NCI-H345 (cell line): ENCODE results near the gene CR2.
A peak's percentile ranks its signal among the peaks of the same experiment; 100 is the strongest.
"Not testable (repeated sequence)": the region's sequence is repeated elsewhere in the genome, so short reads cannot be mapped to it uniquely, and the experiment has no call there.

Experiments
- DNase-seq: peaks from one replicate; lab custom pipeline; 2025; lab: John Stamatoyannopoulos, UW

The CR2 gene

DNA sequence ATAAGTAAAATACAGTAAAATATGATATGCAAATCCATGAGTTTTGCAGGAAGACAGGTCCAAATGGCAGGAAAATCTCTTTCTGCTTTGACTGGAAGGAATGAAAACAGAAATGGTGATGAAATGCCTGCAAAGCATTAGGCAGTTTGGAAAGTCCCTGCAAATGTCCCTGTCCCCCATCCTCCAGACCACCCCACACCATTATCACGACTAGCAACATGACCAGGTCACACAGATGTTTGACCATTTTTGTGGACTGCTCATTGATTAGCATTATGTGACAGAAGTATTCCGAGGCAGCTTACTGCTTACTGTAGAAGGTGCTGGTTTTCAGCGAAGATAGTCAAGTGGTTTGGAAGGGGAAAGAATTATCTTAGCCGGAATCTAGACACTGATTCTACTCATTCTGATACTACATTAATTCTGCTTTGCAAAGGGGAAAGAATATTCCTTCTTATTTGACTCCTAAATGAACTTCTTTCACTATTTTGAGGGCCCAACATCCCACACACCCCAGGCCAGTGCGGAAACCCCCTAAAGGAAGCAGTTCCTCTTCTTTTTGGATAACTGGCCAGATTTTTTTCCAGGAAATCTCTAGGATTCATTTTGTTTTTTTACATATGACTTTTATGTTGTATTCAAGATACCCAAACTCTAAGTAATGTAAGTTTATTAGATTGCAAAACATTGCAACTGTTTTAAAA is 9.5 kb upstream of the CR2 start:
- no peak for DNase-seq

DNA sequence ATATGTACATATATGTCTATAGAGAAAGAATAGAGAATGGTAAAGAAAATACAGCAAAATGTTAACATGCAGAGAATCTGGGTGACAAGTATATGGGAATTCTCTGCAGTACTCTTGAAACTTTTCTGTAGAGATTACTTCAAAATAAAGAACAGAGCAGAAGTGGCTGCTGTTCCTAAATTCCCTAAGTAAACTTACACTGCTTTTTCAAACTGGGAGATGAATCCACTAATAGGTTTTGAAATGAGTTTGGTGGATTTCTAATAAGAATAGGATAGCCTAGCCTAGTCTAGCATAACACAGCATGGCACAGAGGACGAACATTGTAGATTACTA is 450 bp upstream of the CR2 start:
- DNase-seq: no peak

DNA sequence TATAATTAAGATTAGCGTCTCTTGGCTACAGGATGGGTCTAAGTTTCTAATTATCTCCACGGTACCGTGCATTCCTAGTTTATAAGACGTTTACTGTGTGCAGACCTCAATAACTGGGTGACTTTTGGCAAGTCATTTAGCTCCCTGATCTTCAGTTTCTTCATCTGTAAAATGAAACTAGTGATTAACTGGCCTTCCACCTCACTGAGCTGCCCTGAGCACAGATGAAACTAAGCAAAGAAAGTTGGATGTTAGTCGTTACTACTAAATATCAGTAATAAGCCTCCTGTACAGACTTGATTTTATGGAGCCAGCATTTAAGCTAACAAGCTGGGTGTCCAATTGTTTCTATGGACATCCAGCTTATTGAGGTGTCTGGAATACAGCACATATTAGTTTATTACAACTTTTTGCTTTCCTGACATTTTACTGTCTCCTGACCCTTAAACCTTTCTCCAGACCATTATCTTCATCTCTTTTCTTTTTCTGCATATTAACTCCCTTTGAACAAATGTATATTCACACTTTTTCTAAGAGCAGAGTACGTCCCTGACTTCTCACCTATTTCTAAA is 1.1 kb downstream of the CR2 start:
- no peak for DNase-seq

DNA sequence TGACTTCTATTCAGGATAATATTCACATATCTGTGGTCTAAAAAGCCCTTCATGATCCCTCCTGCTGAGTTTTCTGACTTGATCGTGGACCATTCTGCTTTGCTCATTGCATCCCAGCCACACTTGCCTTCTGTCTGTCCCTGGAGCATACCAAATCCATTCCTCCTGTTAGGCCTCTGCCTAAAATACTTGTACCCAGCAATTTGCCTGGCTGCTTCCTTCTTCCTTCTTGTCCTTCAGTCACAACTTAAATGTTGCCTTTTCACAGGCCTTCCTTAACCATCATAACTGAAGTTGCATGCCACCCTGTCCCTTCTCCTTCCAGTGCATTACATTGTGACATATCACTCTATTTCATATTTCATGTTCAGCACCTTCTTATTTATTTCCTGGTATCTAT is 4.3 kb downstream of the CR2 start:
- no peak for DNase-seq

DNA sequence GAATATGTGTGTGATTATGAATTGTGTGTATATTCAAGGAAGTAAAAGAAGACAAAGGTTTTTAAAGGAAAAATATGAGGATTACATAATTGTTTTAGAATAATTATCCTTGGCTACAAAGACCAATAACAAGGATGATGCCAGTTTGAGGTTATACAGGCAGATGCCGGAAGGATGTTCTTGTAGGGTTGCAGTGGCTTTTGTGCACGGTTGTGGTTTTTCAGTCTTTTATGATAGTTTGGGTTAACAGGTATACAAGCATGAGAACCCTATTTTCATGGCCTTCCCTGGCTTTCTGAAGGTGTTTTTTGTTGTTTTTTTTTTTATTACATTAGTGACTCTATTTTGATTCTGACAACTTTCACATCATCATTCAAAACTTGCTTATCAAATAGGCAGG is 4.9 kb downstream of the CR2 start:
- no peak for DNase-seq

DNA sequence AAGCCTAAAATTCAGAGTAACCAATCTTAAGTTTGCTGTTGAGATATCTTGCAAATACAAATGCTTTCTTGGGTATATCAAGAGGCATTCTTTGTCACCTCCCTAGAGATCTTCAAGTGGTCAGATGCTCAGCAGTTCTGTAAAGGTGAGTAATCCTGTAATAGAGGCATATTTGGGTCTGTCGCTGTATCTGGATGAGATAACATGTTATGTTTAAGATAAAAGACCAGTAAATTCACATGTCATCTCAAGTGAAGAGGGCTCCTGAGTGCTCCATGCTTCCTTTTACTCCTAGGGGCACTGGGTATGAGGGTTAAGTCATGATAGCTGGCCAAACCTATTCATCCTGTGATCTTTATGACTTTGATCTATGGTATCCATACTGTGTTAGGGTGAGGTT is 7.5 kb downstream of the CR2 start:
- DNase-seq: no peak

DNA sequence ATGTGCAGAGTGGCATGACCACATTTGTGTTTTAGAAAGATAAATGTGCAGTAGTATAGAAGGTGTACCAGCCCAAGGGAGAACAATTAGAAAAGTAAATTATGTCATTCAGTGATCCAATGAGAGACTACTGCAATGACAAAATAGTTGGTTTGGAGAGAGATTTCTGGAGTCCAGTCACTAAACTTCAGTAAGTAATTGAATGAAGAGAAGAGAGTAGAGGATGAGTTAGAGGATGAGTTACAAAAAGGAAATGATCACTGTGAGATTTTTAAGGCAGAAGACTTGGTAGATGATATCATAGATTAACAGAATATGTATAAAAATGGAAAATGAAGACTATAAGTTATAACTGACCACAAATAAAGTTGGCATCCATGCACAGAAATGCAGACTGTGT is 8.4 kb downstream of the CR2 start:
- DNase-seq: no peak

DNA sequence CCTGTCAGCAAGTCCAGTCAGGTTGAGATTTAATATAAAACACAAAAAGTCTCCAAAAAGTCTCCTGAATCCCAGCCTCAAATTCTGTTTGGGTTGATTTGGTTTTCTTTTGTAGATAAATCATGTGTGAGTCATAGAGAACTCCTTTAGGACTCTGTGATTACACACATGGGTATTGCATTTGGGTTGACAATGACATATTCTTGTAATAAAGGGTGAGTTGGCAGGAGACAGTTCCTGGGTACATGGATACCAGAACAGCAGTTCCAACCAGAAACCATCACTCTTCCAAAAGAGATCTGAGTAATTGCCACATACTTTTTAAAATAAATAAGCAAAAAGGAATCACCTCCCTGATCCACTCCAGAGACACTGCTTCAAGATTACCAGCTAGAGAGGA is 8.9 kb downstream of the CR2 start:
- DNase-seq: no peak

DNA sequence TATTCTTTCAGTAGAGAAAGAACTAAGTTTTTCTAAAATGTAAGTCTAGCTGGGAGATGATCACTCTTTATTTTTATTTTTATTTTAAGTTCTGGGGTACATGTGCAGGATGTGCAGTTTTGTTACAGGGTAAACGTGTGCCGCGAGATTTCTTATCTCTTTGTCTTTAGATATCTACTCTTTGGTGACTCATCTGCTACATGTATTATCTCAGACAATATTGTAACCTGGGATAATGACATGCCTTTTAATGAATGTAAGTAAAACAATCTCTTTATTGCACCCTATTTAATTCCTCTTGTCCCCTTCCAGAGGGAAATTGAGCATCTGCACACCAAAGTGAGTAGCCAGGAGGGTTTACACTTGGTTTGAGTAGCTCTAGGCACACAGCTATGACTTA is 9.4 kb downstream of the CR2 start:
- DNase-seq: no peak

DNA sequence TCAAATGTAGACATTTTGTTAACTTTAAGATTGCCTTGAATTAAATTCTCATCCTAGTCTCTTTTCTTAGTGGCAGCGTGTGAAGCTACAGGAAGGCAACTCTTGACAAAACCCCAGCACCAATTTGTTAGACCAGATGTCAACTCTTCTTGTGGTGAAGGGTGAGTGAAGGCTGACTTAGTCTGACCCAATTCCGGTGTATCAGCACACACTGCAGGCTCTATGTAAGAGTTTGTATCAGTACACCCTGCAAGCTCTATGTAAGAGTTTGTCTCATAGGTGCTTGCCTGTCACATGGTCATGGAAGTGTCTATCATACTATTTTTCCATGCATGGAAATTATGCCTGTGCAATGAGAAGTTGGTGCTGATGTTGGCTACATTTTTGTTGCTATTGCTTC is 16.8 kb downstream of the CR2 start:
- DNase-seq: no peak

DNA sequence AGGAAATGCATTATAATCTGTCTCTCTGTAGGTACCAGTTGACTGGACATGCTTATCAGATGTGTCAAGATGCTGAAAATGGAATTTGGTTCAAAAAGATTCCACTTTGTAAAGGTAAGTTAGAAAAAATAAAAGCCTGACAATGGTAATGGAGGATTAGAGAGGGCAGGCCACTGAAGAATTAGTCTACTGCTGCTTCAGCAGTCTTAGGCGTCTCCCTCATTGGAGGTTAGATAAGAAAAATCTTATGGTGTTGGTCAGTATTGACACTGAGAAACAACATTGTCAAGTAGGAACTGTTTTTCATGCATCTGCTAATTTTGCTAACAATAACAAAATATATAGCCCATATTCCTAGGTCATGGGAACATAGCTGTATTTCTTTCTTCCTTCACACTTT is 20.1 kb downstream of the CR2 start:
- DNase-seq: no peak

DNA sequence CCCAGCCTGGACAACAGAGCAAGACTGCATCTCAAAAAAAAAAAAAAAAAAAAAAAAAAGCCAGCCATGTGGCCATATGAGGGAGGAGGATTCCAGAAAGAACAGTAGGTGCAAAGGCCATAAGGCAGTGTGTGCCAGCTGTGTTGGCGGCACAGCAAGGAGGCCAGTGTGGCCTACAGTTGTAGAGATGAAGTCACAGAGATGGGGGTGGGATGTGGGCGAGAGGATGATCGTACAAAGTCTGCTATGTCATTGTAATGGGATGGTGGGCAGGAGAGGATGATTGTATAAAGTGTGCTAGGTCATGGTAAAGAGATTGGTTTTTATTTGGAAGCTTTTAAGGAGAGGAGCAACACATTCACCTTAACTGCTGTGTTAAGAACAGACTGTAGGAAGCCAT is 32.1 kb downstream of the CR2 start:
- no peak for DNase-seq

DNA sequence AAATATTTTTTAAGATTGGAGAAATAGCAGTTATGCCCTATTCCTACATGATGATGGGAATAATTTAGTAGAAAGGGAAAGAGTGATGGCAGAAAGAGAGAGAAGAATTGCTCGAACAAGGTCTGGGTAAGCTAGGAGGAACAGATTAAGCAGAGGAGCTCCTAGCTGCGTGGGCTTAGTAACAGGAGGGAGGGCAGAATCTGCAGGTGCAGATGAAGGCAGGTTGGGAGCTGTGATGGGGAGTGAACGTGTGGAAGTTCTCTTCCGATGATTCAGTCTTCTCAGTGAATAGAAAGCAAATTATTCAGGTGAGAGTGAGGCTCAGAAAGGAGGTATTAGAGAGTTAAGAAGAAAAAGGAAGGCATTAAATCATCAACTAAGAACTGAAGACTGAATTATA is 33.5 kb downstream of the CR2 start:
- no peak for DNase-seq

DNA sequence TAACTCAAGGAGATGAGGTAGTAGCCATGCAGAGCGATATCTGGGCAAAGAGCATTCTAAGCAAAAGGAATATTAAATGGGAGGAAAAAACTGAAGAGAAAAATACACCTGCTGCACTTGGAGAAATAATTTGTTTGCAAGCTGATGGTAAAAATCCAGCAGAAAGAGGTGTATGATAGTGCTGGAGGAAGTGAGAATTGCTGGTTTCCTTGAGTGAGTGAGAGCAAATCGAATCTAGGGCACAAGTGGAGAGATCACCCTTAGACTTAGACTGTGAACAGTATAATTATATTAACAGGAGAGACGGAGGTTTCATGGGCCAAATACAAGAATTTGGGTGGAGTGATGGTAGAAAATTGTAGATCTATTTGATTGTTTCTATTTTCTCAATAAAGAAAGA is 39.1 kb downstream of the CR2 start:
- DNase-seq: no peak

DNA sequence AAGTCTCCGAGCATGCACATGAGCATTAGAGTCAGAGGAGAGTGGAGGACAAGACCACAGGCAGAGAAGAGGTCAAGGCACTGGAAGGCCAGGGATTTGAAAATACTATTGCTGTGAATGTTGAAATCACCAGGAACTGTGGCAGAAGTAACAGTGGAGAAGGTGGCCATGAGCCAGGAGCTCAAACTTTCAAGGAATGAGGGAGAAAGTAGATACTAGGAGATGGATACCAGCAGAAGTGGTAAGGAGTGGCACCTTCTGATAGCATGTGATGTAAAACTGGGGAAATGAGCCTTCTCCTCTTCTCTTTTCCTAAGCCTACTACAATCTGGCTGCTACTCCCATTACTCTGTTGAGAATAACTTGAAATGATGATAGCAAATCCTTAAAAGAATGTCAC is 40.0 kb downstream of the CR2 start:
- no peak for DNase-seq

DNA sequence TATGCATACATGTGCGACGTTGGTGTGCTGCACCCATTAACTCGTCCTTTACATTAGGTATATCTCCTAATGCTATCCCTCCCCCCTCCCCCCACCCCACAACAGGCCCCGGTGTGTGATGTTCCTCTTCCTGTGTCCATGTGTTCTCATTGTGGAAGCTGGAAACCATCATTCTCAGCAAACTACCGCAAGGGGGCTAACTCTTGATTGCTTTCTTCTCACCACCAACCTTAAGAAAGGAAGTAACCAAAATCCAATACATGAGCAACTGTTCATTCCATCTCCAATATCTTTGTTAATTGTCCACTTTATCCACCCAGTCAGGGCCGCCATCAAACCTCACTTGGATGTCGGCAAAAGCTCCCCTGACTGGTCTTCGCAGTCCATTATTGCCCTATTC is 41.2 kb downstream of the CR2 start:
- not testable (repeated sequence) for DNase-seq

DNA sequence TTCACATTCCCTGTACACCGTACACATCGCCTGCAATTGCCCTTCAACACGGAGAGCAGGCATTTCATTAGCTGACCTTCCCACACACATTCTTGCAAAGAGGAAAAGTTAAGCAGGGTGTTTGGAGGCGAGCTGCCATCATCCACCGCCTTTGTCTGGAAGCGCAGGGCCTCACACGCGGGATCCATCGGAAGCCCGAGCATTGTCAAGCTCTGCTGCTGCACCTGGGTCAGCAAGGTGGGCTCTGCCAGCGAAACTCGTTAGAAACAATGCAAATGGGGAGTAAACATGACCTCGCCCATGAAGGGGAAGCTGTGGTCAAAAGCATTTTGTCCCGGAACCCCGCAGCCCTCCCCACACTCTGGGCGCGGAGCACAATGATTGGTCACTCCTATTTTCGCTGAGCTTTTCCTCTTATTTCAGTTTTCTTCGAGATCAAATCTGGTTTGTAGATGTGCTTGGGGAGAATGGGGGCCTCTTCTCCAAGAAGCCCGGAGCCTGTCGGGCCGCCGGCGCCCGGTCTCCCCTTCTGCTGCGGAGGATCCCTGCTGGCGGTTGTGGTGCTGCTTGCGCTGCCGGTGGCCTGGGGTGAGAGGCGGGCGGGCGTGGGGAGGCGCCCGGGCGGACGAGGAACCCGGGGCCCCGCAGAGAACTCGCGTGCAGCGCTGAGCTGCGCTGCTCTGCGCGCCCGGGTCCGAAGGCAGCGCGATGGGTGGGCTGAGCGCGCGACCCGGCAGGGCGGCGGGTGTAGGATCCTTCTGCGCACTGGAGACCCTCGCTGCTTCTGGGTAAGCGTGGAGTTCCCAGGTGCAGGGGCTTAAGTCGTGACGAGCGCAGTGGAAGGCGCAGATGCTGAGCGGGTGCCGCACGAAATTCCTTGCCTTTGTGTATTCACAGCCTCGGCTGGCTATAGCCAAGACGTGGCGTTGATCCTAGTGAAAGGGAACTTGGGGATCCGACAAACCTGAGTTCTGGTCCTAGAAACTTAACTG is 42.0 kb downstream of the CR2 start, which contains the start of gene CR1:
Gene CR1 (plus strand): TSS at position 357 of the 992 bp plus-strand sequence. CDS start 111 bp downstream, at position 468.
- peak; percentile 15 for DNase-seq

DNA sequence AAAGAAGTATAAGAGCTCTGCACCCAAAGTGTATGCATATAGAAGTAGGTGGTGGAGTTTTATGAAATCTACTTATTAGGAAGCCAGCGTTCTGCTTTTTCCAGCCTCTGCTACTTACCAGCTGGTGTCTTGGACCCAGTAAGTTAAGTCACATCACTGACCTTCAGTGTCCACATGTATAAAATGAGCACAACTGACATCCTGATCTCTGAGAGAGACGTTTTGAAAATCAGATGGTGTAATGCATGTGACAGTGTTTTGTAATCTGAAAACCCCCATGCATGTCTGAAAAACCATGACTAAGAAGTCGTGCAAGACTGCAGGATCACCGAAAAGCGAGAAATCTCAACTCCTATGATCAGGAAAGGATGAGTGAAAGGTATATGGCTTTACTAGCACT is 43.8 kb downstream of the CR2 start:
- no peak for DNase-seq

DNA sequence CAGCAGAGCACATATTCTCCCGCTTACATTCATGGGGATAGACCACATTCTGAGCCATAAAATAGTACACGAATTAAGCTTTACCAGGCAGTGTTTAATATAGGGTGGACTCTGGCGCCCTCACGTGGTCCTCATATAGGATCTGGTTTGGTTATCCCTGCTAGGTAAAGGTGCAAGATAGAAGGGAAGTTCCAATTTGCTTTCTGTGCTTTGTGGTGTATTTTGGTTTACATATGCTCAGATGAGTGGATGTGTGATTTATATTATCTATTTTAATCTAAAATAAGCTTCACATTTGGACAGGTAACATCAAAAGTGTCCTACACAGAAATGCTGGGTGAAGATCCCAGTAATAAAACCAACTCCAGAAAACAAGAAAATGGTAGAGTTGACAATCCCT is 45.4 kb downstream of the CR2 start:
- DNase-seq: peak; percentile 74

DNA sequence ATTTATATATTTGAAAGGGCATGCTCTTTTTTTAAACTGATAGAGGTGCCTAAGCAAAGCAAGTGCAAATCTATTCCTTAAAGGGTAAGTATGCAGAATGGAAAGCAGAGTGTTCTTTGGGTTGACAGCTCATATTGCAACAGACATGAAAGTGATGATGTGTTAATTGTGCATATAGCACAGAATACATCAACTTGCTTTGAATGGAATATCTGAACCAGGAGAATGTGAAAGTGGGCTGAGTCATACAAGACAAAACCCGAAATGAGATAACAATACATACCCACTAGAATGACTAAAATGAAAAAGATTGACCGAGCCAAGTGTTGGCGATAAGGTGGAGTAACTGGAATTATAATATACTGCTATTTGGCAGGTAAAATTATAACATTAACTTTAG is 46.2 kb downstream of the CR2 start:
- no peak for DNase-seq

DNA sequence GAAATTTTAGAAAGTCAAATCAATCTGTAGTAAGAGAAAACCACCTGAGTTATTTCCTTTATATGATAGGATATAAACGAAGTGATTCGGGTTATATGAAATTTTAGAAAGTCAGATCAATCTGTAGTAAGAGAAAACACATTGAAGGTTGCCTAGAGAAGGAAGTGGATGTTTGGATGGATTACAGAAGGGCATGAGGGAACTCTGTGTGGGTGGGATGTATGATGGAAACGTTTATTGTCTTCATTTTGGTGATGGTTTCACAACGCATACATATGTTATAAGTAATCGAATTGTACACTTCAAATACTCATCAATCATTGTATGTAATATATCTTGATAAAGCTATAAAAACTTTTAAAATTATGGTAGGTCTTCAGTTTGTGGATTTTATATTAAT is 46.9 kb downstream of the CR2 start:
- no peak for DNase-seq

DNA sequence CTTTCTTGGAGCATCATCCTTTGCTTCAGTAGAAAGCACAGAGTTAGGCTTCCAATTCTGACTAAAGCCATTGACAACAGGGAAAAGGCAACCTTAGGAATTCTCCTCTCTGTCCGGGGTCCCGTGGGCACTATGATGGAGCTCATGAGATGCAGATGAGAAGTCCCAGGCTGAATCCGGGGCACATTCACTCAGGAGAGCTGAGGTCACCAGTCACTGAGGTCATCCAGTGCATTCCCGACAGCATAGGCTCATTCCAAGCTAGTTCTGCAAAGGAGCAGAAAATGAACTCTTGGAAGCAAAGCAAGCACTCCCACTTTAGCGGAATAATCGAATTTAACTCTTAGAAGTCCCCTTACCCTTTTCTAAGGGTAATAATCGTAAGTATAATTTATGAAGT is 48.6 kb downstream of the CR2 start:
- no peak for DNase-seq

DNA sequence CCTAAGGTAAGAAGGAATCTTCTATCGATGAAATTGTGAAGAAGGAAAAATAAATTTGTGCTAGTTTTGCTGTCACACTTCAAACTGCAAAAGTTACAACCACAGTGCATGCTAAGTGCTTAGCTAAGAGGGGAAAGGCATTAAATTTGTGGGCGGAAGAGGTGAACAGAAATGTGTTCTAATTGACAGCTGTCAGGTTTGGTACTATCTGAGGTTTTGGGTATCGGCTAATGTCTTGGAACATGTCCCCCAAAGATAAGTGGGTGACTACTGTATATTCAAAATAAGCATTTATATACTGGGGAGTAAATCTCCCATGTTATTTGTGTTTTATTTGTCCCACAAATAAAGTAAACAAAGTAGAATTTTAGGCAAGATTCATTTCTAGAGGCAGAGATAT is 49.8 kb downstream of the CR2 start:
- DNase-seq: no peak
